ENCODE results near the gene GALC.

GRCh38 chr14:87899228-87899627 lies 93.8 kb downstream of the GALC start:
- TF ChIP-seq CTCF (IDR thresholded peaks at IDR 0.05; ENCODE audit: insufficient read depth, low read length, poor library complexity, severe bottlenecking) = no peak
- TF ChIP-seq EZH2phosphoT487 (conservative IDR thresholded peaks at IDR 0.05; ENCODE audit: low read length) = no peak
